Endothelial cell of umbilical vein (primary cell): ENCODE data around the gene NRG3. TPM values are rescaled to one million over a fixed set of nuclear protein-coding genes. Genes with fewer than 3 reads are reported as not detected.

ENCODE experiments used
- BruUV-seq: library from RNA; stranded (reverse); fragments of 400-500 nt; replicated peaks from 2 replicates; lab custom pipeline; 2021; lab: Mats Ljungman, UMichigan
- CTCF ChIA-PET: fragments of 300-600, 350-600 bp; sonication (Branson Sonifier 250); formaldehyde crosslinking; loops from one replicate; lab custom pipeline; 2021; ENCODE audit warnings: antibody characterized with exemption, inconsistent platforms; lab: Charles Lee
- POLR2A ChIA-PET: fragments of 300-600, 350-600 bp; sonication (Branson Sonifier 250); formaldehyde crosslinking; loops from one replicate; lab custom pipeline; 2021; ENCODE audit warnings: antibody characterized with exemption, inconsistent platforms; lab: Charles Lee
- DNase-seq: peaks from one replicate; pipeline ENCODE4 v3.0.0-alpha.2; 2011; ENCODE audit warnings: low read depth, low spot score
- FAIRE-seq: peaks from 2 replicates; lab custom pipeline; 2011; peaks lifted over from hg19 to GRCh38; lab: Jason Lieb, UNC
- H2AFZ ChIP-seq: 2 replicates; pipeline ENCODE4 v1.6.0; 2012; ENCODE audit warnings: low read depth, low read length, control low read depth, inconsistent platforms
- H3K27ac ChIP-seq: 2 replicates; pipeline ENCODE4 v1.5.1; 2011; ENCODE audit warnings: low read depth, mild to moderate bottlenecking, control low read depth, low read length, moderate library complexity; ENCODE audit not compliant: insufficient read depth
- H3K27me3 ChIP-seq, 2 experiments: 2 replicates each; pipeline versions ENCODE4 v1.6.0 to v1.6.1; 2011; ENCODE audit warnings: low read length in 2 of 2, mixed read lengths in 1 of 2; ENCODE audit not compliant: control insufficient read depth in 2 of 2, insufficient read depth in 2 of 2
- H3K36me3 ChIP-seq, 2 experiments: 2 replicates in 1 of 2; 3 replicates in 1 of 2; pipeline ENCODE4 v1.5.1; 2011; ENCODE audit warnings: low read length in 2 of 2, mild to moderate bottlenecking in 1 of 2, moderate library complexity in 1 of 2; ENCODE audit not compliant: control insufficient read depth in 2 of 2, insufficient read depth in 2 of 2; ENCODE audit errors: extremely low read depth in 1 of 2
- H3K4me1 ChIP-seq: 3 replicates; pipeline ENCODE4 v1.5.1; 2011; ENCODE audit warnings: mild to moderate bottlenecking, low read length; ENCODE audit not compliant: control insufficient read depth, insufficient read depth; ENCODE audit errors: extremely low read depth
- H3K4me2 ChIP-seq: 2 replicates; pipeline ENCODE4 v1.6.1; 2011; ENCODE audit warnings: low read length, control low read depth, mixed read lengths; ENCODE audit not compliant: insufficient read depth
- H3K4me3 ChIP-seq, 3 experiments: fragments of 200-600 bp in 1 of 3; sonication (generic), shearing (Covaris generic) in 1 of 3; replicated peaks in 1 of 3; 2 replicates each; pipeline ENCODE4 v1.5.1; 2011 to 2016; ENCODE audit warnings: control low read depth in 3 of 3, low read length in 3 of 3, mild to moderate bottlenecking in 2 of 3, inconsistent platforms in 1 of 3, low read depth in 1 of 3, moderate library complexity in 1 of 3; ENCODE audit not compliant: insufficient read depth in 1 of 3
- H3K79me2 ChIP-seq: 2 replicates; pipeline ENCODE4 v1.6.0; 2012; ENCODE audit warnings: low read length, inconsistent platforms; ENCODE audit not compliant: control insufficient read depth, insufficient read depth
- H3K9ac ChIP-seq: replicated peaks from 2 replicates; pipeline ENCODE3; 2011; ENCODE audit warnings: low read length, control low read depth; ENCODE audit not compliant: insufficient read depth; ENCODE audit errors: extremely low read depth
- H3K9me1 ChIP-seq: replicated peaks from 3 replicates; pipeline ENCODE4 v1.6.0; 2011; ENCODE audit warnings: mild to moderate bottlenecking, low read length; ENCODE audit not compliant: control insufficient read depth, insufficient read depth; ENCODE audit errors: extremely low read depth
- H3K9me3 ChIP-seq: replicated peaks from 2 replicates; pipeline ENCODE4 v1.5.1; 2012; ENCODE audit warnings: low read length, inconsistent platforms; ENCODE audit not compliant: control insufficient read depth, insufficient read depth
- H4K20me1 ChIP-seq: replicated peaks from 2 replicates; pipeline ENCODE3; 2011; ENCODE audit warnings: mild to moderate bottlenecking, low read length; ENCODE audit not compliant: control insufficient read depth, insufficient read depth; ENCODE audit errors: extremely low read depth
- EZH2 ChIP-seq: IDR thresholded peaks from 2 replicates; pipeline ENCODE4 v1.6.1; 2012; ENCODE audit warnings: borderline replicate concordance, low read depth, mild to moderate bottlenecking, moderate library complexity, low read length, inconsistent platforms; ENCODE audit not compliant: severe bottlenecking
- FOS ChIP-seq: IDR thresholded peaks from 2 replicates; pipeline ENCODE4 v1.6.1; 2011; ENCODE audit warnings: mild to moderate bottlenecking, low read length, moderate library complexity, borderline replicate concordance; ENCODE audit not compliant: insufficient read depth
- GATA2 ChIP-seq: IDR thresholded peaks from 2 replicates; pipeline ENCODE4 v1.7.0; 2011; ENCODE audit warnings: low read depth, mild to moderate bottlenecking, moderate library complexity, mixed read lengths, low read length; ENCODE audit not compliant: insufficient read length, insufficient read depth
- JUN ChIP-seq: IDR thresholded peaks from 2 replicates; pipeline ENCODE4 v1.6.1; 2011; ENCODE audit warnings: borderline replicate concordance, low read depth; ENCODE audit not compliant: insufficient read length, insufficient read depth
- MAX ChIP-seq: IDR thresholded peaks from 2 replicates; pipeline ENCODE4 v1.6.1; 2011; ENCODE audit not compliant: insufficient read depth, insufficient read length
- MYC ChIP-seq: IDR thresholded peaks from one replicate; pipeline ENCODE4 v1.6.1; 2011; ENCODE audit warnings: mild to moderate bottlenecking, low read depth, low read length
- POLR2A ChIP-seq: IDR thresholded peaks from 2 replicates; pipeline ENCODE4 v1.6.1; 2012; ENCODE audit warnings: low read depth, mild to moderate bottlenecking, control low read depth, low read length
- POLR2AphosphoS5 ChIP-seq: IDR thresholded peaks from 2 replicates; pipeline ENCODE4 v1.6.1; 2012; ENCODE audit warnings: low read depth, mild to moderate bottlenecking, control low read depth, low read length, moderate library complexity; ENCODE audit not compliant: insufficient read depth
- dilution Hi-C: fragments of 300-500 bp; cut with MboI; formaldehyde crosslinking; loops from one replicate; pipeline ENCODE4 v1.15.0; 2019; ENCODE audit warnings: low sequenced_read_pairs; ENCODE audit not compliant: extremely low pct_ligation_motif_present
- intact Hi-C: fragments of 100-400 bp; cut with micrococcal nuclease; formaldehyde crosslinking; loops from one replicate; pipeline ENCODE4 v1.10.0; 2022
- polyA plus RNA-seq, 4 experiments: library from polyadenylated mRNA; depleted of rRNA in 3 of 4; stranded (reverse) in 3 of 4; unstranded in 1 of 4; fragments of >200 nt; gene quantifications; 2 replicates each; pipeline versions ENCODE4 v1.2.1 to v1.2.3, GENCODE V29; 2011 to 2012; ENCODE audit warnings: missing spikeins in 1 of 4
- total RNA-seq: library from RNA; stranded (reverse); gene quantifications from 2 replicates; pipeline ENCODE4 v1.2.3, GENCODE V29; 2021
- TF ChIP-seq, protein P1 (sequence below), 2 donors: IDR thresholded peaks; 1 replicate in 1 of 2; 2 replicates in 1 of 2; pipeline ENCODE4 v1.5.1; 2011; ENCODE audit warnings: low read length in 2 of 2, mild to moderate bottlenecking in 2 of 2, moderate library complexity in 2 of 2, control low read depth in 1 of 2, inconsistent platforms in 1 of 2, low read depth in 1 of 2; ENCODE audit not compliant: insufficient read depth in 1 of 2; ENCODE audit errors: extremely low read depth in 1 of 2

The NRG3 gene
- total and polyA plus RNA-seq, 2 donors (not counting 3 experiments of a cell fraction or from before 2014, with no cell fraction given), result 1.9 to 3.9 TPM

- Histone ChIP-seq H3K9ac (no peak overlapping the region), H3K27me3 (no peaks in the 10 kb centered on the region), H3K27ac (no peak overlapping the region), H2AFZ (no peak overlapping the region), H3K9me1 (no peaks in the 10 kb centered on the region), H3K9me3 (no peaks in the 10 kb centered on the region), H3K79me2 (no peaks in the 10 kb centered on the region), H4K20me1 (no peaks in the 10 kb centered on the region), H3K4me3 (no peak overlapping the region), H3K36me3 (no peaks in the 10 kb centered on the region), H3K4me2 (no peak overlapping the region), H3K4me1 (no peaks in the 10 kb centered on the region)
- intact Hi-C loops (no loop called here), dilution Hi-C loops (no loop called here)
- no peak for DNase-seq
- no TSS peak for BruUV-seq
- ChIA-PET POLR2A (no interaction called here), CTCF (interaction anchor here (1.1 kb wide), 1 partner anchor 14 kb away, joined by 3 read pairs; no protein-coding TSS in a partner anchor)
- no peak for FAIRE-seq
- TF ChIP-seq POLR2A (no peak), GATA2 (no peak), FOS (no peak), EZH2 (no peak), JUN (no peak), POLR2AphosphoS5 (no peak), MYC (no peak), MAX (no peak)
- TF ChIP-seq, protein P1, sequence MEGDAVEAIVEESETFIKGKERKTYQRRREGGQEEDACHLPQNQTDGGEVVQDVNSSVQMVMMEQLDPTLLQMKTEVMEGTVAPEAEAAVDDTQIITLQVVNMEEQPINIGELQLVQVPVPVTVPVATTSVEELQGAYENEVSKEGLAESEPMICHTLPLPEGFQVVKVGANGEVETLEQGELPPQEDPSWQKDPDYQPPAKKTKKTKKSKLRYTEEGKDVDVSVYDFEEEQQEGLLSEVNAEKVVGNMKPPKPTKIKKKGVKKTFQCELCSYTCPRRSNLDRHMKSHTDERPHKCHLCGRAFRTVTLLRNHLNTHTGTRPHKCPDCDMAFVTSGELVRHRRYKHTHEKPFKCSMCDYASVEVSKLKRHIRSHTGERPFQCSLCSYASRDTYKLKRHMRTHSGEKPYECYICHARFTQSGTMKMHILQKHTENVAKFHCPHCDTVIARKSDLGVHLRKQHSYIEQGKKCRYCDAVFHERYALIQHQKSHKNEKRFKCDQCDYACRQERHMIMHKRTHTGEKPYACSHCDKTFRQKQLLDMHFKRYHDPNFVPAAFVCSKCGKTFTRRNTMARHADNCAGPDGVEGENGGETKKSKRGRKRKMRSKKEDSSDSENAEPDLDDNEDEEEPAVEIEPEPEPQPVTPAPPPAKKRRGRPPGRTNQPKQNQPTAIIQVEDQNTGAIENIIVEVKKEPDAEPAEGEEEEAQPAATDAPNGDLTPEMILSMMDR (IDR thresholded peaks at IDR 0.05; ENCODE audit: extremely low read depth in 1 of 2, insufficient read depth in 1 of 2, low read depth in 1 of 2, low read length in 2 of 2), result no peak
These were observed 631.8 kb downstream of the NRG3 start for GRCh38 chr10:82506680-82507376.
